Astrocyte (in vitro differentiated cells and primary cell): Measurements from ENCODE around the gene CLTCL1. TPM values are rescaled to one million over a fixed set of nuclear protein-coding genes. Genes with fewer than 3 reads are reported as not detected.

ENCODE experiments used
- DNase-seq: peaks from one replicate; pipeline ENCODE4 v3.0.0-alpha.2; 2010; ENCODE audit warnings: low read depth
- FAIRE-seq: peaks from 2 replicates; lab custom pipeline; 2011; peaks lifted over from hg19 to GRCh38; lab: Jason Lieb, UNC
- H2AFZ ChIP-seq: 2 replicates; pipeline ENCODE4 v1.6.0; 2012; ENCODE audit warnings: low read depth, low read length, inconsistent platforms
- H3K27ac ChIP-seq: 2 replicates; pipeline ENCODE4 v1.5.1; 2011; ENCODE audit warnings: low read depth, low read length, inconsistent platforms
- H3K27me3 ChIP-seq: 2 replicates; pipeline ENCODE4 v1.6.0; 2011; ENCODE audit warnings: low read length, inconsistent platforms; ENCODE audit not compliant: insufficient read depth
- H3K36me3 ChIP-seq: 2 replicates; pipeline ENCODE4 v1.5.1; 2011; ENCODE audit warnings: low read length, inconsistent platforms; ENCODE audit not compliant: insufficient read depth
- H3K4me1 ChIP-seq: 2 replicates; pipeline ENCODE4 v1.5.1; 2011; ENCODE audit warnings: low read length, inconsistent platforms; ENCODE audit not compliant: insufficient read depth
- H3K4me2 ChIP-seq: 2 replicates; pipeline ENCODE4 v1.6.0; 2012; ENCODE audit warnings: low read length, inconsistent platforms
- H3K4me3 ChIP-seq: 2 replicates; pipeline ENCODE4 v1.5.1; 2011; ENCODE audit warnings: low read depth, mild to moderate bottlenecking, low read length, inconsistent platforms; ENCODE audit not compliant: insufficient read depth
- H3K79me2 ChIP-seq: 2 replicates; pipeline ENCODE4 v1.6.0; 2012; ENCODE audit warnings: mild to moderate bottlenecking, low read length, inconsistent platforms; ENCODE audit not compliant: insufficient read depth
- H3K9ac ChIP-seq: 2 replicates; pipeline ENCODE4 v1.6.0; 2012; ENCODE audit warnings: mild to moderate bottlenecking, low read length, inconsistent platforms
- H3K9me3 ChIP-seq: 2 replicates; pipeline ENCODE4 v1.5.1; 2012; ENCODE audit warnings: low read depth, mild to moderate bottlenecking, low read length, inconsistent platforms; ENCODE audit not compliant: insufficient read depth
- H4K20me1 ChIP-seq: 2 replicates; pipeline ENCODE4 v1.6.0; 2012; ENCODE audit warnings: low read length, inconsistent platforms; ENCODE audit not compliant: insufficient read depth
- H3K27ac Mint-ChIP-seq: one replicate; pipeline ENCODE4 v1.8.0; 2021; ENCODE audit warnings: mild to moderate bottlenecking, mixed read lengths; ENCODE audit not compliant: unreplicated experiment
- H3K27me3 Mint-ChIP-seq: one replicate; pipeline ENCODE4 v1.8.0; 2021; ENCODE audit warnings: low read depth, mixed read lengths; ENCODE audit not compliant: unreplicated experiment
- H3K36me3 Mint-ChIP-seq: one replicate; pipeline ENCODE4 v1.8.0; 2021; ENCODE audit warnings: low read depth, mixed read lengths; ENCODE audit not compliant: unreplicated experiment
- H3K4me1 Mint-ChIP-seq: one replicate; pipeline ENCODE4 v1.8.0; 2021; ENCODE audit warnings: low read depth, mixed read lengths; ENCODE audit not compliant: unreplicated experiment
- H3K4me3 Mint-ChIP-seq: one replicate; pipeline ENCODE4 v1.8.0; 2021; ENCODE audit warnings: mild to moderate bottlenecking, moderate library complexity, mixed read lengths; ENCODE audit not compliant: unreplicated experiment
- H3K9me3 Mint-ChIP-seq: one replicate; pipeline ENCODE4 v1.8.0; 2021; ENCODE audit warnings: mild to moderate bottlenecking, mixed read lengths; ENCODE audit not compliant: unreplicated experiment
- CTCF ChIP-seq: IDR thresholded peaks from 2 replicates; pipeline ENCODE4 v1.5.1; 2011; ENCODE audit warnings: low read depth, mild to moderate bottlenecking, inconsistent platforms, low read length, moderate library complexity; ENCODE audit not compliant: insufficient read depth
- EZH2 ChIP-seq: IDR thresholded peaks from 2 replicates; pipeline ENCODE4 v1.6.1; 2012; ENCODE audit warnings: mild to moderate bottlenecking, low read length, inconsistent platforms; ENCODE audit not compliant: insufficient read depth
- total RNA-seq: library from RNA; stranded (reverse); gene quantifications from 2 replicates; pipeline ENCODE4 v1.2.1, GENCODE V29; 2021

CLTCL1 gene
- total RNA-seq, 1 donor from 2014 or later: 54.4 TPM

- Histone ChIP-seq H2AFZ (peak overlapping the region; percentile 4), H3K36me3 (no peaks in the 10 kb centered on the region), H3K4me2 (peak overlapping the region; percentile 54), H3K9ac (no peak overlapping the region), H3K27me3 (peaks cover 45% of the 10 kb centered on the region), H3K4me3 (no peak overlapping the region), H3K9me3 (no peaks in the 10 kb centered on the region), H3K27ac (no peak overlapping the region), H3K79me2 (peaks cover 2% of the 10 kb centered on the region), H3K4me1 (no peaks in the 10 kb centered on the region), H4K20me1 (no peaks in the 10 kb centered on the region)
- FAIRE-seq: no peak
- TF ChIP-seq EZH2 (peak; percentile 98), CTCF (no peak)
- no peaks in the 10 kb centered on the region for H3K4me1 Mint-ChIP-seq
- no peak overlapping the region for H3K27ac Mint-ChIP-seq
- peaks cover 58% of the 10 kb centered on the region for H3K27me3 Mint-ChIP-seq
- H3K36me3 Mint-ChIP-seq: peaks cover 10% of the 10 kb centered on the region
- H3K4me3 Mint-ChIP-seq: no peak overlapping the region
- peaks cover 24% of the 10 kb centered on the region for H3K9me3 Mint-ChIP-seq
- no peak for DNase-seq
Observed at GRCh38 chr22:19149047-19149883, 142.3 kb downstream of the CLTCL1 start.

- H3K79me2 ChIP-seq: peaks cover 9% of the 10 kb centered on the region
- H3K9me3 ChIP-seq: no peaks in the 10 kb centered on the region
- H3K27ac Mint-ChIP-seq: no peak overlapping the region
- H3K4me3 Mint-ChIP-seq: no peak overlapping the region
- peaks cover 54% of the 10 kb centered on the region for H3K27me3 Mint-ChIP-seq
- no peak for FAIRE-seq
- H3K36me3 Mint-ChIP-seq: peaks cover 10% of the 10 kb centered on the region
- TF ChIP-seq EZH2 (no peak), CTCF (no peak)
- DNase-seq: no peak
- H3K4me2 ChIP-seq: no peak overlapping the region
- no peak overlapping the region for H2AFZ ChIP-seq
- peaks cover 22% of the 10 kb centered on the region for H3K9me3 Mint-ChIP-seq
- no peak overlapping the region for H3K4me3 ChIP-seq
- no peak overlapping the region for H3K27ac ChIP-seq
- no peak overlapping the region for H3K9ac ChIP-seq
- H3K27me3 ChIP-seq: peaks cover 41% of the 10 kb centered on the region
- H3K4me1 Mint-ChIP-seq: peaks cover 4% of the 10 kb centered on the region
- H3K36me3 ChIP-seq: no peaks in the 10 kb centered on the region
- no peaks in the 10 kb centered on the region for H3K4me1 ChIP-seq
- peaks cover 3% of the 10 kb centered on the region for H4K20me1 ChIP-seq
Observed at GRCh38 chr22:19148417-19149046, 143.0 kb downstream of the CLTCL1 start.
